Activated CD8-positive, alpha-beta memory T cell treated with anti-CD3 and anti-CD28 coated beads for 4 hours (primary cell): ENCODE measurements around the gene SAA4.
"Not testable (repeated sequence)": the region's sequence is repeated elsewhere in the genome, so short reads cannot be mapped to it uniquely, and the experiment has no call there.

Experiments used
- DNase-seq, 2 donors: peaks; one replicate each; pipeline ENCODE4 v3.0.0-alpha.2; 2020; ENCODE audit warnings: low read depth in 2 of 2

The SAA4 gene

GRCh38 chr11:18189476-18190245, 46.9 kb downstream of the SAA4 start:
- not testable (repeated sequence) for DNase-seq

- no peak for DNase-seq
Observed at GRCh38 chr11:18188796-18189195, 47.8 kb downstream of the SAA4 start.
